Measurements from ENCODE around the gene PKD1L1. TPM values are rescaled to one million over a fixed set of nuclear protein-coding genes. Genes with fewer than 3 reads are reported as not detected.

Gene PKD1L1
- polyA plus RNA-seq, 1 donor from 2014 or later: 2.0 TPM

DNA sequence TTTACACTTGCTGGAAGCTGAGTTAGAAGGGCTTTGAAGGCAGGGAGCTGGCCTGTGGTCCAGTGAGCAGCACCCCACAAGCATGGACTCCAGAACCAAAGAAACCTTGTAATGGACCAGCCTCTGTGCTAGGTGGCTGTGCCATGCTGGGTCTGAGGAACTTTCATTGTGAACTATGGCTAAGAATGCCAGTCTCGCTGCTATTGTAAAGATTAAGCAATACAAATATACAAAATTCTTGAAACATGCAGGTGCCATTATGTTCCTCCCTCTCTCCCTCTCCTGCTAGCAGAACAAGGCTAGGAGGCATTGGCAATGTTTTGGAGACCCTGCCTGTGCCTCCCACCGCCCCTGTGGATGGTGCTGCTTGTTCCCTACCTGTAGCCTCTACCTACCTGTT lies 105.0 kb downstream of the PKD1L1 start:
- Histone ChIP-seq H3K9me3 (ENCODE audit: low read length) (no peaks in the 10 kb centered on the region), H3K4me3 (ENCODE audit: low read length) (no peak overlapping the region), H3K9me2 (ENCODE audit: insufficient read depth, low read length) (no peaks in the 10 kb centered on the region), H2AFZ (ENCODE audit: low read depth, low read length) (no peak overlapping the region), H3K27ac (ENCODE audit: low read length) (no peak overlapping the region), H4K20me1 (ENCODE audit: insufficient read depth) (no peaks in the 10 kb centered on the region), H3K4me2 (ENCODE audit: low read length) (no peak overlapping the region), H3F3A (ENCODE audit: insufficient read depth, low read length, poor library complexity, severe bottlenecking) (no peaks in the 10 kb centered on the region), H3K27me3 (ENCODE audit: insufficient read depth, low read depth, low read length) (no peaks in the 10 kb centered on the region), H3K36me3 (ENCODE audit: insufficient read depth, low read length) (no peaks in the 10 kb centered on the region), H3K9ac (ENCODE audit: low read length) (no peak overlapping the region), H3K79me2 (replicated peaks; ENCODE audit: insufficient read depth, low read length) (no peaks in the 10 kb centered on the region)
- TF ChIP-seq EZH2 (IDR thresholded peaks at IDR 0.05; ENCODE audit: borderline replicate concordance, insufficient read depth, low read length, poor library complexity, severe bottlenecking): no peak
- TF ChIP-seq MXI1 (conservative IDR thresholded peaks at IDR 0.05; ENCODE audit: poor library complexity, severe bottlenecking): no peak
- TF ChIP-seq POLR2AphosphoS5 (IDR thresholded peaks at IDR 0.05): no peak
- no peak for TF ChIP-seq EP300 (conservative IDR thresholded peaks at IDR 0.05; ENCODE audit: poor library complexity, severe bottlenecking)
- no peak for TF ChIP-seq SMC3 (conservative IDR thresholded peaks at IDR 0.05; ENCODE audit: poor library complexity)

DNA sequence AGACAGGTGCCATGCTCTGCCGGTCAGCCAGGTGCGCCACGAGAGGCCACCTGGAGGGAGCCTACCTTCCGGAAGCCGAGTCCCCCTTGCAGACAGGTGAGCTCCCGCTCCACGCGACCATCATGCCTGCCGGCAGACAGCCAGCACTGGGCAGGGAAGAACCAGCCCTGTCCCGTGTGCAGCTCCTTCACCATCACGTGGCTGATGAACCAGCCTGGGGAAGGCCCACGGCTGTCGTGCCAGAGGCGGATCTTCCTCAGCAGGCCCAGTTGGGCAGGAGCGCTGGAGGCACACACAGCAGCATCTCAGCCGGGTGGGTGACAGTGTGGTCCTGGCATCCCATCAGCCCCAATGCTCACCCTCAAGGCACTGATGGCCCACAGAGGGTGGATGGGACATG lies 108.9 kb downstream of the PKD1L1 start:
- no peak overlapping the region for H3K9ac ChIP-seq (ENCODE audit: low read length)
- H3K4me2 ChIP-seq (ENCODE audit: low read length): no peak overlapping the region
- H2AFZ ChIP-seq (ENCODE audit: low read depth, low read length): no peak overlapping the region
- H3F3A ChIP-seq (ENCODE audit: insufficient read depth, low read length, poor library complexity, severe bottlenecking): no peaks in the 10 kb centered on the region
- H3K79me2 ChIP-seq (replicated peaks; ENCODE audit: insufficient read depth, low read length): no peaks in the 10 kb centered on the region
- no peaks in the 10 kb centered on the region for H4K20me1 ChIP-seq (ENCODE audit: insufficient read depth)
- TF ChIP-seq REST (IDR thresholded peaks at IDR 0.05; ENCODE audit: borderline replicate concordance): no peak
- no peak for TF ChIP-seq RAD21 (conservative IDR thresholded peaks at IDR 0.05)
- no peak for TF ChIP-seq POLR2AphosphoS5 (IDR thresholded peaks at IDR 0.05)
- TF ChIP-seq EZH2 (IDR thresholded peaks at IDR 0.05; ENCODE audit: borderline replicate concordance, insufficient read depth, low read length, poor library complexity, severe bottlenecking): no peak
- TF ChIP-seq MXI1 (conservative IDR thresholded peaks at IDR 0.05; ENCODE audit: poor library complexity, severe bottlenecking): no peak
- TF ChIP-seq EP300 (conservative IDR thresholded peaks at IDR 0.05; ENCODE audit: poor library complexity, severe bottlenecking): no peak
- H3K27me3 ChIP-seq (ENCODE audit: insufficient read depth, low read depth, low read length): no peaks in the 10 kb centered on the region
- H3K9me3 ChIP-seq (ENCODE audit: low read length): no peaks in the 10 kb centered on the region
- H3K9me2 ChIP-seq (ENCODE audit: insufficient read depth, low read length): no peaks in the 10 kb centered on the region
- no peaks in the 10 kb centered on the region for H3K36me3 ChIP-seq (ENCODE audit: insufficient read depth, low read length)
- H3K4me3 ChIP-seq (ENCODE audit: low read length): no peak overlapping the region
- no peak overlapping the region for H3K27ac ChIP-seq (ENCODE audit: low read length)

DNA sequence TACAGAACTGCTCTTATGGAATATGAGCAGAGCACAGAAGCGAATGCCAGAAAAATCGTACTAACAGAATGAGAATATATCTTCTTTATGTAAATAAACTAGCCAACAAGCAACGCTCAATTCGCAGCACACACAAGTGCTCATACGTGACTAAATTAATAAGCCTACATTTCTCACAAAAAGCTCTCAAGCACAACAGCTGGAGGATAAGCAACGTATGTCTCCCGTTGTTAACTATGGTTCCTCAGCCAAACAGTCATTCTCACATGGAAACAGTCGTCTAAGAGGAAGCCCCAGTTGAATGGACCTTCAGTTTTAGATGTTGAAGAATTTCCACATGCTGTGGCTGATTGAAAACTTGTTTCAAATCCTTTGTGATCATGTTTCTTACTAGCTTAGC lies 110.4 kb downstream of the PKD1L1 start:
- no peak overlapping the region for H3K9ac ChIP-seq (ENCODE audit: low read length)
- no peak for TF ChIP-seq REST (IDR thresholded peaks at IDR 0.05; ENCODE audit: borderline replicate concordance)
- TF ChIP-seq EP300 (conservative IDR thresholded peaks at IDR 0.05; ENCODE audit: poor library complexity, severe bottlenecking): no peak
- H3F3A ChIP-seq (ENCODE audit: insufficient read depth, low read length, poor library complexity, severe bottlenecking): no peaks in the 10 kb centered on the region
- no peaks in the 10 kb centered on the region for H3K36me3 ChIP-seq (ENCODE audit: insufficient read depth, low read length)
- no peak overlapping the region for H3K27ac ChIP-seq (ENCODE audit: low read length)
- H3K9me2 ChIP-seq (ENCODE audit: insufficient read depth, low read length): no peaks in the 10 kb centered on the region
- no peak overlapping the region for H3K4me3 ChIP-seq (ENCODE audit: low read length)
- H3K9me3 ChIP-seq (ENCODE audit: low read length): no peaks in the 10 kb centered on the region
- H3K79me2 ChIP-seq (replicated peaks; ENCODE audit: insufficient read depth, low read length): no peaks in the 10 kb centered on the region
- no peaks in the 10 kb centered on the region for H4K20me1 ChIP-seq (ENCODE audit: insufficient read depth)
- H3K27me3 ChIP-seq (ENCODE audit: insufficient read depth, low read depth, low read length): no peaks in the 10 kb centered on the region
- H2AFZ ChIP-seq (ENCODE audit: low read depth, low read length): no peak overlapping the region
- H3K4me2 ChIP-seq (ENCODE audit: low read length): no peak overlapping the region

All from neural cell (in vitro differentiated cells).